GM18867 (cell line): ENCODE results near the gene PCED1B.
"Not testable (repeated sequence)": the region's sequence is repeated elsewhere in the genome, so short reads cannot be mapped to it uniquely, and the experiment has no call there.

Experiments
- ATAC-seq: cut with Tn5 transposase; IDR thresholded peaks from one replicate; pipeline ENCODE4 v1.9.1; 2021; ENCODE audit warnings: mild to moderate bottlenecking, moderate library complexity; ENCODE audit not compliant: unreplicated experiment

The PCED1B gene, protein sequence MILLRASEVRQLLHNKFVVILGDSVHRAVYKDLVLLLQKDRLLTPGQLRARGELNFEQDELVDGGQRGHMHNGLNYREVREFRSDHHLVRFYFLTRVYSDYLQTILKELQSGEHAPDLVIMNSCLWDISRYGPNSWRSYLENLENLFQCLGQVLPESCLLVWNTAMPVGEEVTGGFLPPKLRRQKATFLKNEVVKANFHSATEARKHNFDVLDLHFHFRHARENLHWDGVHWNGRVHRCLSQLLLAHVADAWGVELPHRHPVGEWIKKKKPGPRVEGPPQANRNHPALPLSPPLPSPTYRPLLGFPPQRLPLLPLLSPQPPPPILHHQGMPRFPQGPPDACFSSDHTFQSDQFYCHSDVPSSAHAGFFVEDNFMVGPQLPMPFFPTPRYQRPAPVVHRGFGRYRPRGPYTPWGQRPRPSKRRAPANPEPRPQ

DNA sequence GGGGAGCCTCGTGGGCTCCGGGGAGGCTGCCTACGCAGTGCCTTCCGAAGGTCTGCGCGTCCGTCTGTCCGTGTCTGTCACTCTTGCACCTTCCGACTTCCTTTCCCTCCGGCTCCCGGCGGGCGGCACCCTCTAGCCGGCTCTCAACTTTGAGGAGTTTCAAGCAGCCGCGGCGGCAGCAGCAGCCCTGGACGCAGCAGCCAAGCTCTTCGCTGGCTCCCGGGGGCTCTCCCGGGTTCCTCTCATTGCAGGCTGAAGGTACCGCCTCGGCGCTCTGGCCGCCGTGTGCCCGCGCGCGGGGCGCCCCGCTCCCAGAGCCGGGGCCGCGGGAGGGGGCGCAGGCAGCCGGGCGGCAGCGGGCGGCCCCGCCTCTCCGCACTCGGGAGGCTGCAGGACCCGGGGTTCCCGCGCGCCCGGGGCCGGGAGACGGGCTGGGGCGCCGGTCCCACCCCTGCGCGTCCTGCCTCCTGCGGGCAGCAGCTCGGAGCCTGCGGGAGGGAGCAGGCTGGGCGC is at the start of gene PCED1B, which contains the start of gene AMIGO2:
Gene PCED1B, plus strand, starts transcription at position 154 of the 513 bp plus-strand sequence. CDS start 155,443 bp downstream, outside the sequence.
Gene AMIGO2, minus strand, starts transcription at position 492 of the 513 bp plus-strand sequence. CDS start 957 bp downstream, outside the sequence.
- peak; percentile 74 for ATAC-seq

DNA sequence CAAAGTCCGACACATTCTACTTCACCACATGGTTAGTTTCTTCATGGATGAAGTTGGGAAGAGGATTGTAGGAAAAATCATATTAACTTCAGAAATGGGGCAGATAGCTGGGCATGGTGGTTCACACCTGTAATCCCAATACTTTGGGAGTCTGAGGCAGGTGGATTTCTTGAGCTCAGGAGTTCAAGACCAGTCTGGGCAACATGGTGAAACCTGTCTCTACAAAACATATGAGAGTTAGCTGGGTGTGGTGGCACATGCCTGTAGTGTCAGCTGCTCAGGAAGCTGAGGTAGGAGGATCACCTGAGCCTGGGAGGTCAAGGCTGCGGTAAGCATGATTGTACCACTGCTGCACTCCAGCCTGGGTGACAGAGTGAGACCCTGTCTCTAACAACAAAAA is 49.5 kb upstream of the PCED1B start:
- no peak for ATAC-seq

DNA sequence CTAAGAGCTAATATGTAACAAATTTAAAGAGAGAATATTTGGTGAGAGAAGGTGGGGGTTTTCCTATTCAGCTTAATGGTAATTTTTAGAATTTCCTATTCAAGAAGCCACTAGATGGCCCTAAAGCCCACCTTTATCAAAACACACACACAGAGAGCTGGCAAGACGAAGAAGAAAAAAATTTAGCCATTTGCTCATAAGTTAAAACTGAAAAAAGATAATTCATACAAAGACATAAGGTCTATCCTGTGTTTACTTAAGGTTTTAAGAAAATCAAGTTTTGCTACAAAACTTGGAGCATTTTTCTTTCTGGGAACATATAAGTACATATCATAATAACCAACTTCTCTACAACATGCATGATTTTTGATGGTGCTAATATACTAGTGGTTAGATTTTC is 46.8 kb upstream of the PCED1B start:
- no peak for ATAC-seq

DNA sequence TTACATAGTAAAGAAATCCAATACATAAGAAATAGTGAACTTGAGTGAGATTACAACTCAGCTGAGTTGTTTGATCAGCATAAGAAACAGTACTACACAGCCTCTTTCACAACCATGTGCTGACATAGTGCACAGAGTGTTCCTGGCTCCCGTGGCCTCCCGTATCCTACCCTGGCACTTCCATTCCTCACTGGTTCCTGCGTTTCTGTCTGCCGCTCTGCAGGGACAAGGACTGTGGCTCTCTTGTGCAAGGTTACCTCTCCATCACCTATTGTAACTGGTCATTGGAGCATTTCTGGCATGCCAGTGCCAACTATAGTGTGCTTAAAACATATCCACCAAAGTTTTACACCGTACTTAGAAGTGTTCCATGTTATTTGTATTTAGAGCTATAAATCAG is 46.3 kb upstream of the PCED1B start:
- ATAC-seq = no peak

DNA sequence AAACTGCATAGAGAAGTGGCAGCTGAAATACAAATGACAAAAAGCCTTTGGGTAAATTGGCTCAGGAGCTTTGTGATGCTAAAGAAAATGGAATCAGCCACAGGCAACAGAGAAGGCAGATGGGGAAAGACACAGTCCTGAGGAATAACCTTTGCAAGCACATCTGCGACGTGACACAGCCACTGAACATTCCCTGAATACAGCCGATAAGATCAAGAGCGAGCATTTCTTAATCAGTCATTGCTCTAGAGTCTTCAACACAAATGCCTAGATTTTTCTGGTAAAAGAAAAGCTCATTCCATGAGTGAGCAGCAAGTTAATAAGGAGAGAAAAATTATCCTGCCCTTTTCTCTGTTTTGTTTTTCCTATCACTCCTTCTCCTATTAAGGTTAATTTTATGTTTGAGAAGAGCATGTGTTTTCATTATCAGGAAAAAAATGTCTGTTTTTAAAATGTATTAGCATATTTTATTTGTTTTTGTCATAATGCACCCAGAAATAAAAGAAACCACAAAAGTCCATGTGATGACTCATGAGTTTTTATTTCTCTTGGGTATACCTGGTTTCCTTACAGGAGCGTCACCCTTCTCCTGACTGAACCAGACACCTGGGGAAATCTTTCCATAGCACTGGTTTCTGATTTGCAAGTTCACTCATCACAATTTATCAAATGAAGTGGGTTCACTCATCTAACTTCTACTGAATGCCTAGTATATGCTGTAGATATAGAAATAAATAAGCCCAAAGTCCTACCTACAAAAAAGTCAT is 45.4 kb upstream of the PCED1B start:
- ATAC-seq = no peak

DNA sequence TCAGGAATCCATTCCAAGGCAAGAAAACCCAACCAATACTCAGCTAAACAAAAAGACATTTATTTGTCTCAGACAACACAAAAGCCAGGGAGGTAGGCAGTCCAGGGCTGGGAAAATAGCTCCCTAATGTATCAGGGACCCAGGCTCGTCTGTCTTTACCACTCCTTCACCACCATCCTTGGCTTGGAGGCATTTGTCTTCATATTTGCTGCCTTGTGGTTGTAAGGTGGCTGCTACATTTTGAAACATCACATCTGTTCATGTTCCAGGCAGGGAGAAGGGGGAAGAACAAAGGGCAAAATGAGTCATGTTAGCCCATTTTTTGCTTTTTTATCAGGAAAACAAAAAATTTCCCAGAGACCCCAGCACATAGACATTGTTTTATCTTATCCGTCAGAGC is 44.8 kb upstream of the PCED1B start:
- ATAC-seq = no peak

DNA sequence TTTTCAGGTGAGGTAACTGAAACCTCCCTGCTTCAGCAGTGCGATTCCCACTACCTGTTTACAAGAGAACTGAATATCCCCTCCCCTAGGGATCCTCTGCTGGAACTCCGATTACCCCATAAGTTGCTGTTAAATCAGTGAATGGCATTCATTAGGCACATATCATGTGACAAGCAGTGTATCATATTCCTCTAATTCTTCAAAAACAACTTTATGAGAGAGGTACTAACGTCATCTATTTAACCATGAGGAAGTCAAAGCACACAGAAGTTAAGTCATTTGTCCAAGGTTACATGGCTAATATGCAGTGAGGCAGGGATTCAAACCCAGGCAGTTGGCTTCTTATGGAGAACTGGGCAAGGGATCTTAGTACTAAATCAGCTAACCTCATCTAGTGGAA is 43.9 kb upstream of the PCED1B start:
- ATAC-seq = no peak

DNA sequence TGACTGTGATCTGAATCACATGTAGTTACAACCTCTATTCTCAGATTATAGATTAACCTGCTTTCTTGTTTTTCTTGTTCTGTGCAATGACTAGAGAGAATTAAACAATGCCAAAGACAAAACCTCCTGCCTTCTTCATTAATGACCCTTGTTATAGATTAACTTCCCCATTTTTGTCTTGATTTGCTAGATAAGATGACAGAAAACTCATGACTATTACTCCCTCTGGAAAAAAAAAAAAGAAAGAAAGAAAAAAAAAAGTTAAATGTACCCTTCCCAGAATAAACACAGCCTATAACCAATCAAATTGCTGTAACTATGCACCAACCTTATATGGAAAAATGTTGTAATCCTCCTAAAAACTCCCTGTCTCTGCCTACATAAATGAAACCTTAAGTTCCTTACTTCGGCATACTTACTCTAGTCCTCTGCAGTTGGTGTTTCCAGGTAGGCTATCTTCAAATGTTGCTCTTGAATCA is 41.1 kb upstream of the PCED1B start:
- no peak for ATAC-seq

DNA sequence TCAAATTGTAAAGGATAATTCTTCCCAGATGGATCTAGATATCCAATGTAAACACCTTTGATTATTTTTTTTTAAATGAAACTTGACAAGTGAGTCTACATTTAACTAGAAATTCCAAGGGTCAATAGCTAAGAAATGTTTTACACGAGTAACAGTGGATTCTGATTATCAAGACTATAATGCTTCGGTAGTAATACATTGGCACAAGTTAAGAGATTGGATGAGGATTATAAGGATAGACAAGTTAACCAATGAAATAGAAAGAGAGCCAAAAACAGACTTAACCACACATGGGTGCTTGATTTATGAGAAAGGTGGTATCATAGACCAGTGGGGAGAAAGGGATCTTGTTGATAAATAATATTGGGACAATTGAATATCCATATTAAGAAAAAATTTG is 40.3 kb upstream of the PCED1B start:
- no peak for ATAC-seq

DNA sequence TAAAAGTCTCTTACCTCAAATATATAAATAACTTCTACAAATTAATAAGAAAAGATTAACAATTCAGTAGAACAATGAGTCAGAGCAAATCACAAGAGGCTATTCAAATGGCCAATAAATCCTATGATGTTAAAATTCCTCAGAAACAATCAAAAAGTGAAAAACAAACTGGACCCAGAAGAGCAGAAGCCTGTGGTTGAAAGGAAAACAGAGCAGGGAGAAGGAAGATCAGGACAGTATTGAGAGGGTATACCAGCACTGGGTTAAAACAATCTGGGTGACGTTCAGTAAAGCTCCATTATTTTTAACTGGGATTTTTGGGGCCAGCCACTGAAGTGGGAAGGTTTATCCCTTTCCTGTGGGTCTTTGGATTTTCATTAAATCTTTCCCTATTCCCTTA is 39.7 kb upstream of the PCED1B start:
- no peak for ATAC-seq

DNA sequence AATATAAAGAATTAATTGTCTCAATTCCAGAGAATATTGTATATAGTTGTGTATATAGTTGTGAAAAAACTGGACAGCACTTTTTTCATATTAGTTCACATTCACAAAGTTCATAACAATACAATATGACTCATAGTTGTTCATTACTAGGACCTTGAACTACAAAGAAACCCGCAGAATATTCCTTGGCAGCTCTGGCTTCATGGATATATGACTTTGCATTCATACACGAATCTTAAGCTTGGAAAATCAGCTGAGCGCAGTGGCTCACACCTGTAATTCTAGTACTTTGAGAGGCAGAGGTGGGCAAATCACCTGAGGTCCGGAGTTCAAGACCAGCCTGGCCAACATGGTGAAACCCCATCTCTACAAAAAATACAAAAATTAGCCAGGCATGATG is 38.1 kb upstream of the PCED1B start:
- ATAC-seq = no peak

DNA sequence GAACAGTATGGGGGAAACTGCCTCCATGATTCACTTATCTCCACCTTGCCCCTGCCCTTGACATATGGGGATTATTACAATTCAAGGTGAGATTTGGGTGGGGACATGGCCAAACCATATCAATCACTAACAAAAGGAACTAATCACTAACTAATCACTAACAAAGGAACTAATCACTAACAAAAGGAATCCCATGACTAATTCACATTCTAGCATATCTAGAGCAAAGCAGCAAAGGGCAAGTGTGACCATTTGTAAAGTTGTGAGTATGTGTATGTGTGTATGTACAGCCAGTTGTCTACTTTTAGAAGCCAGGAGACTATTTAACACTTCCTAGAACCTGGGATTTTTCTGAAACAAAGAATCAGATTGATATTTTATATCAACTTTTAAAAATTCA is 30.9 kb upstream of the PCED1B start:
- no peak for ATAC-seq

DNA sequence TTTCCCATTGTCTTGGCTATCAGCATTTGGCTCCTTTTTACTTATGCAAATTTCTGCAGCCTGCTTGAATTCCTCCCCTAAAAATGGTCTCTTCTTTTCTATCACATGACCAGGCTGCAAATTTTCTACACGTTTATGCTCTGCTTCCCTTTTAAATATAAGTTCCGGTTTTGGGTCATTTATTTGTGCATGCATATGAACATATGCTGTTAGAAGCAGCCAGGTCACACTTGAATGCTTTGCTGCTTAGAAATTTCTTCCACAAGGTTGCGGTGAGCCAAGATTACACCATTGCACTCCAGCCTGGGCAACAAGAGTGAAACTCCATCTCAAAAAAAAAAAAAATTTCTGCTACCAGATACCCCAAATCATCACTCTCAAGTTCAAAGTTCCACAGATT is 28.1 kb upstream of the PCED1B start:
- ATAC-seq = not testable (repeated sequence)

DNA sequence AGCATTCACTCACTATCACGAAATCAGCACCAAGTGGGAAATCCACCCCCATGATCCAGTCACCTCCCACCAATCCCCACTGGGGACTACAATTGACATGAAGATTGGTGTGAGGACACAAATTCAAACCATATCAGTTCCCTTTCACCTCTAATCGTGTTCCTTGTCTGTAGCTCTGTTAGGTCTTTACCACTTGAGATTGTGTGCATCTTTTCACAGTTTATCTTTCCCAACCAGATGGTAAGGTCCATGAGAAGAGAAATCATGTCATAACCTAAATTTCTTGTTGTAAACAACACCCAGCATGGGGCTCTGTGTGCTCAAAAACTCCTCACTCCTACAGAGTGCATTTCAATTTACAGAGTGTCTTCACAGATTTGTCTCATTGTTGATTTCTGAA is 27.1 kb upstream of the PCED1B start:
- no peak for ATAC-seq

DNA sequence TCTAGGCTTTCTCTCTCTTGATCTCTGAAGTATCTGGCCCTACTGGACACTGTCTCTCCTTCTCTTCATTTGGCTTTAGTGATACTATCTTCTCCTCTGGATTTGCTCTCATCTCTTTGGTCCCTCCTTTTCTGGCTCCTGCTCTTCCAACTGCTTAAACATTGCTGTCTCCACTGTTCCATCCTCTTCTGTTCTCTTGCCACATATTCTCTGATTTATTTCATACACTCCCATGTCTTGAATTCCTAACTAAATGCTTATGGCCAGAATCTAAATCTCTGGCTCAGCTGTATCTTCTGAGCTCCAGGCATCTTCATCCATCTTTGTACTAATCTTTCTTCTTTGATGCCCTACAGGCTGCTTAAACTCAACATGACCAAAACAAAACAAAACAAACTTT is 25.5 kb upstream of the PCED1B start:
- ATAC-seq = no peak

DNA sequence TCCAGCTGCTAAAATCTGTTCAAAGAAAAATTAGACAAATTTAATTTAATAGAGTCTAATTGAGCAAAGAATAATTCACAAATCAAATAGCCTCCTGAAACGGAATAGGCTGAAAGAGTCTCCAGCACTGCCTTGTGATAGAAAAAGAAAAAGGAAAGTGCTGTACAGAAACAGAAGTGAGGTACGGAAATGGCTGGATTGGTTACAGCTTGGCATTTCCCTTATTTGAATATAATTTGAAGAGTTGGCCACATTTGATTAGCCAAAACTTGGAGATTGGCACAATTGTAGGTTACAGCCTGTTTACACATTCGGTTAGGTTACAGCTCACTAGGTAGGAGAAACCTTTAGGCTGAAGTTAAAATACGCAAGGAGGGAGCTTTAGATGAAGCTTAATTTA is 24.8 kb upstream of the PCED1B start:
- ATAC-seq = no peak

DNA sequence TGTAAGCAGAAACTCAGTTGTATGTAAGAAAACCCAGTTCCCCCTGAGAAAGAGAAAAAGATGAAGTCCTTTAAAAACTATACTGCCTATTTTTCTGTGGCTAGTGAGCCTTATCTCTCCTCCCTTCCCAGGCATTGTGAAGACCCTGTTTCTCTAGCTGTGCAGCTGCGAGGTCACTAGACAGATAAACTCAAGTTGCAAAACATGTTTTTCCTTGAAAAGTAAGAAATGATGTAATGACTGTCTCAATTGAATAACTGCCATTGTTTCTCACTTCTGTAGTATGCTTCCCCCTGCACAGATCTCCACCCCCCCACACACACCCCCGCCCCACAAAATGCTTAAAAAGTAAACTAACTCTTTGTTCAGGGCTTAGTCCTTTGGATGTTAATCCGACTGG is 23.6 kb upstream of the PCED1B start:
- ATAC-seq = not testable (repeated sequence)

DNA sequence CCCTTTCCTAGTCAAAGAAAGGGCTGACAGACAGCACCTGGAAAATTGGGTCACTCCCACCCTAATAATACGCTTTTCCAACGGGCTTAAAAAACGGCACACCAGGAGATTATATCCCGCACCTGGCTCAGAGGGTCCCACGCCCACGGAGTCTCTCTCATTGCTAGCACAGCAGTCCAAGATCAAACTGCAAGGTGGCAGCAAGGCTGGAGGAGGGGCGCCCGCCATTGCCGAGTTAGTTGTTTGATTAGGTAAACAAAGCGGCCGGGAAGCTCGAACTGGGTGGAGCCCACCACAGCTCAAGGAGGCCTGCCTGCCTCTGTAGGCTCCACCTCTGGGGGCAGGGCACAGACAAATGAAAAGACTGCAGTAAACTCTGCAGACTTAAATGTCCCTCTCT is 22.5 kb upstream of the PCED1B start:
- ATAC-seq = not testable (repeated sequence)

DNA sequence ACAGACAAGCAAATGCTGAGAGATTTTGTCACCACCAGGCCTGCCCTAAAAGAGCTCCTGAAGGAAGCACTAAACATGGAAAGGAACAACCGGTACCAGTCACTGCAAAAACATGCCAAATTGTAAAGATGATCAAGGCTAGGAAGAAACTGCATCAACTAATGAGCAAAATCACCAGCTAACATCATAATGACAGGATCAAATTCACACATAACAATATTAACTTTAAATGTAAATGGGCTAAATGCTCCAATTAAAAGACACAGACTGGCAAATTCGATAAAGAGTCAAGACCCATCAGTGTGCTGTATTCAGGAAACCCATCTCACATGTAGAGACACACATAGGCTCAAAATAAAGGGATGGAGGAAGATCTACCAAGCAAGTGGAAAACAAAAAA is 20.8 kb upstream of the PCED1B start:
- not testable (repeated sequence) for ATAC-seq

DNA sequence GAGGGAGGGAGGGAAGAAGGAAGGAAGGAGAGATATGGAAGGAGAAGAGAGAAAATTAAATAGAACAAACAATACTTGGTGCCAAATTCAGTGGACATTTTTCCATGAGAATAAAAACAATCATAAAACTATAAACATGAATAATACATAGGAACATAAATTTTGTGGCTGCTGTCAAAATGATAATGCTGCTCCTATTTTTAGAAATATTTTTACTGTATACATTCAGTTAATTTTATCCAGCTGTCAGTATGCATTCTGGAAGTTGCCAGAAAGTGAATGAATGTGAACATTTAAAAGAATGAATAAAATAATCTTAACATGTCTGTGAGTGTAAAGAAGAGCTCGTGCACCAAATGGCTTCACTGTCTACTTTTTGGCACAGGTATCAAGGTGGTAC is 13.9 kb upstream of the PCED1B start:
- ATAC-seq = no peak

DNA sequence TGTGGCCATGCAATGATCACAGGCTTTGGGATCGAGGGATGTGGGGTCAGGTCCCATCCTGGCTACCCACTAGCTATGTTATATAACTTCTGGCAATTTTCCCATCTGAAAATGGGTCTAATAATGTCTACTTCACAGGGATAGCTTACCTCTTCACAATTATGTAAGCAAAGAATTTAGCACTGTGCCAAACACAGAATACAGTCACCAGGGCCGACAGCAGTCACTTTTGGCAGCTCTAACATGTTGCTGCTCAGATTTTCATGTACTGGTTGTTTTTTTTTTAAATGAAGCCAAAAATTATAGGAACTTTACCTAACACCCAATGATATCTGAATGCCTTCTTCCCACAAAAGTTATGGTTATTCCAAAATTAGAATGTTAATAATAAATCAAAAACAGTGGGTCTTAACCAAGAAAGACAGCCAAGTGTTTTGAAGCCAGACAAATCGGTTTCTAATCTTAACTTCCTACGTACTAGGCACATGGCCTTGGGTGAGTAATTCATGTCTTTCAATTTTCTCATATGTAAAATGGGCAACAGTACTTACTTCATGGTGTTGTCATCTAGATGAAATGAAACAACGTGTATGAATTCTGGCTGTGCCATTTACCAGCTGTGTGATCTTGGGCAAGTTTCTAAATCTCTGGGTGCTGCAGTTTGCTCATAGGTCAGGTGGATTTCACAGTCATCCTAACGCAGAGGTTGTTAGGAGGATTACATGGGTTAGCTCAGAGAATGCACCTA is 13.0 kb upstream of the PCED1B start:
- ATAC-seq = peak; percentile 51
